ENCODE measurements around the gene PCDHGA5.

The PCDHGA5 gene

GRCh38 chr5:141351591-141351990 is 12.4 kb upstream of the PCDHGA5 start:
- no peak for DNase-seq (ENCODE audit: low read depth in 1 of 2, low spot score in 1 of 2)
- no peak overlapping the region for H3K27ac ChIP-seq (replicated peaks)
- no peaks in the 10 kb centered on the region for H3K27me3 ChIP-seq (ENCODE audit: insufficient read depth, poor library complexity, severe bottlenecking)
- no peak for TF ChIP-seq CTCF (IDR thresholded peaks at IDR 0.05; ENCODE audit: insufficient read depth, low read length)
- no peak overlapping the region for H3K4me3 ChIP-seq (replicated peaks; ENCODE audit: insufficient read depth, low read length)

- H3K27ac ChIP-seq (replicated peaks) = no peak within 1 kb of the TSS
- TF ChIP-seq POLR2AphosphoS5 (IDR thresholded peaks at IDR 0.05; ENCODE audit: low read depth) (no peak), SPI1 (IDR thresholded peaks at IDR 0.05; ENCODE audit: borderline replicate concordance, low read depth) (no peak), CTCF (IDR thresholded peaks at IDR 0.05; ENCODE audit: insufficient read depth, low read length) (no peak), GABPA (IDR thresholded peaks at IDR 0.05; ENCODE audit: low read depth) (no peak)
- TF ChIP-seq, protein P1, sequence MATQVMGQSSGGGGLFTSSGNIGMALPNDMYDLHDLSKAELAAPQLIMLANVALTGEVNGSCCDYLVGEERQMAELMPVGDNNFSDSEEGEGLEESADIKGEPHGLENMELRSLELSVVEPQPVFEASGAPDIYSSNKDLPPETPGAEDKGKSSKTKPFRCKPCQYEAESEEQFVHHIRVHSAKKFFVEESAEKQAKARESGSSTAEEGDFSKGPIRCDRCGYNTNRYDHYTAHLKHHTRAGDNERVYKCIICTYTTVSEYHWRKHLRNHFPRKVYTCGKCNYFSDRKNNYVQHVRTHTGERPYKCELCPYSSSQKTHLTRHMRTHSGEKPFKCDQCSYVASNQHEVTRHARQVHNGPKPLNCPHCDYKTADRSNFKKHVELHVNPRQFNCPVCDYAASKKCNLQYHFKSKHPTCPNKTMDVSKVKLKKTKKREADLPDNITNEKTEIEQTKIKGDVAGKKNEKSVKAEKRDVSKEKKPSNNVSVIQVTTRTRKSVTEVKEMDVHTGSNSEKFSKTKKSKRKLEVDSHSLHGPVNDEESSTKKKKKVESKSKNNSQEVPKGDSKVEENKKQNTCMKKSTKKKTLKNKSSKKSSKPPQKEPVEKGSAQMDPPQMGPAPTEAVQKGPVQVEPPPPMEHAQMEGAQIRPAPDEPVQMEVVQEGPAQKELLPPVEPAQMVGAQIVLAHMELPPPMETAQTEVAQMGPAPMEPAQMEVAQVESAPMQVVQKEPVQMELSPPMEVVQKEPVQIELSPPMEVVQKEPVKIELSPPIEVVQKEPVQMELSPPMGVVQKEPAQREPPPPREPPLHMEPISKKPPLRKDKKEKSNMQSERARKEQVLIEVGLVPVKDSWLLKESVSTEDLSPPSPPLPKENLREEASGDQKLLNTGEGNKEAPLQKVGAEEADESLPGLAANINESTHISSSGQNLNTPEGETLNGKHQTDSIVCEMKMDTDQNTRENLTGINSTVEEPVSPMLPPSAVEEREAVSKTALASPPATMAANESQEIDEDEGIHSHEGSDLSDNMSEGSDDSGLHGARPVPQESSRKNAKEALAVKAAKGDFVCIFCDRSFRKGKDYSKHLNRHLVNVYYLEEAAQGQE (IDR thresholded peaks at IDR 0.05; ENCODE audit: insufficient replicate concordance, low read depth) = no peak
- H3K4me3 ChIP-seq (replicated peaks; ENCODE audit: insufficient read depth, low read length) = no peak within 1 kb of the TSS
- H3K27me3 ChIP-seq (ENCODE audit: insufficient read depth, poor library complexity, severe bottlenecking) = no peaks in the 10 kb centered on the region
- DNase-seq (ENCODE audit: low read depth in 1 of 2, low spot score in 1 of 2) = no peak
These were observed 9.0 kb upstream of the PCDHGA5 start, which contains the start of gene PCDHGA4 for GRCh38 chr5:141354900-141355469. TSS of gene PCDHGA4 (plus strand) at chr5:141355021. CDS start at chr5:141355108, 87 bp downstream.

GRCh38 chr5:141355641-141356040 is 8.3 kb upstream of the PCDHGA5 start:
- TF ChIP-seq CTCF (IDR thresholded peaks at IDR 0.05; ENCODE audit: insufficient read depth, low read length) (no peak), GABPA (IDR thresholded peaks at IDR 0.05; ENCODE audit: low read depth) (no peak), SPI1 (IDR thresholded peaks at IDR 0.05; ENCODE audit: borderline replicate concordance, low read depth) (no peak), POLR2AphosphoS5 (IDR thresholded peaks at IDR 0.05; ENCODE audit: low read depth) (no peak)
- TF ChIP-seq, protein P1 (IDR thresholded peaks at IDR 0.05; ENCODE audit: insufficient replicate concordance, low read depth) = no peak
- H3K4me3 ChIP-seq (replicated peaks; ENCODE audit: insufficient read depth, low read length) = no peak overlapping the region
- H3K27me3 ChIP-seq (ENCODE audit: insufficient read depth, poor library complexity, severe bottlenecking) = no peaks in the 10 kb centered on the region
- no peak overlapping the region for H3K27ac ChIP-seq (replicated peaks)
- no peak for DNase-seq (ENCODE audit: low read depth in 1 of 2, low spot score in 1 of 2)

GRCh38 chr5:141356133-141356532 is 7.8 kb upstream of the PCDHGA5 start:
- TF ChIP-seq POLR2AphosphoS5 (IDR thresholded peaks at IDR 0.05; ENCODE audit: low read depth) (no peak), CTCF (IDR thresholded peaks at IDR 0.05; ENCODE audit: insufficient read depth, low read length) (no peak)
- TF ChIP-seq, protein P1 (IDR thresholded peaks at IDR 0.05; ENCODE audit: insufficient replicate concordance, low read depth) = no peak
- H3K4me3 ChIP-seq (replicated peaks; ENCODE audit: insufficient read depth, low read length) = no peak overlapping the region
- no peak overlapping the region for H3K27ac ChIP-seq (replicated peaks)
- no peaks in the 10 kb centered on the region for H3K27me3 ChIP-seq (ENCODE audit: insufficient read depth, poor library complexity, severe bottlenecking)
- no peak for DNase-seq (ENCODE audit: low read depth in 1 of 2, low spot score in 1 of 2)
